Measurements from ENCODE around the gene IL31RA.

Gene IL31RA

GRCh38 chr5:55921617-55922016, 70.5 kb downstream of the IL31RA start:
- no peaks in the 10 kb centered on the region for H3K79me2 ChIP-seq
- H3K27ac ChIP-seq, result no peak overlapping the region
- H3K4me3 ChIP-seq (ENCODE audit: low read depth, low read length), result no peak overlapping the region
- no peaks in the 10 kb centered on the region for H3K4me1 ChIP-seq
- TF ChIP-seq CTCF (IDR thresholded peaks at IDR 0.05), result no peak
- H3K27me3 ChIP-seq (ENCODE audit: control insufficient read depth, insufficient read depth, low read length), result no peaks in the 10 kb centered on the region
- H3K36me3 ChIP-seq (ENCODE audit: control insufficient read depth, insufficient read depth, low read length), result no peaks in the 10 kb centered on the region
- H3K9me3 ChIP-seq (ENCODE audit: control insufficient read depth, low read length), result no peaks in the 10 kb centered on the region
- no peak overlapping the region for H3K4me2 ChIP-seq (ENCODE audit: low read length)
- H2AFZ ChIP-seq, result no peak overlapping the region
- no peak overlapping the region for H3K9ac ChIP-seq

GRCh38 chr5:55923177-55923771, 72.1 kb downstream of the IL31RA start:
- Histone ChIP-seq H3K9me3 (ENCODE audit: control insufficient read depth, low read length) (no peaks in the 10 kb centered on the region), H3K9ac (no peak overlapping the region), H3K27ac (peak overlapping the region; percentile 15), H3K4me1 (peaks cover 3% of the 10 kb centered on the region), H2AFZ (peak overlapping the region; percentile 58), H3K27me3 (ENCODE audit: control insufficient read depth, insufficient read depth, low read length) (no peaks in the 10 kb centered on the region), H3K4me3 (ENCODE audit: low read depth, low read length) (peak overlapping the region; percentile 27), H3K4me2 (ENCODE audit: low read length) (peak overlapping the region; percentile 37), H3K79me2 (no peaks in the 10 kb centered on the region), H3K36me3 (ENCODE audit: control insufficient read depth, insufficient read depth, low read length) (no peaks in the 10 kb centered on the region)
- no peak for TF ChIP-seq CTCF (IDR thresholded peaks at IDR 0.05)

GRCh38 chr5:55923865-55924500, 72.8 kb downstream of the IL31RA start:
- H2AFZ ChIP-seq, result no peak overlapping the region
- no peak for TF ChIP-seq CTCF (IDR thresholded peaks at IDR 0.05)
- no peak overlapping the region for H3K9ac ChIP-seq
- no peak overlapping the region for H3K4me2 ChIP-seq (ENCODE audit: low read length)
- no peak overlapping the region for H3K4me3 ChIP-seq (ENCODE audit: low read depth, low read length)
- peaks cover 4% of the 10 kb centered on the region for H3K4me1 ChIP-seq
- H3K27me3 ChIP-seq (ENCODE audit: control insufficient read depth, insufficient read depth, low read length), result no peaks in the 10 kb centered on the region
- no peaks in the 10 kb centered on the region for H3K79me2 ChIP-seq
- H3K36me3 ChIP-seq (ENCODE audit: control insufficient read depth, insufficient read depth, low read length), result no peaks in the 10 kb centered on the region
- H3K27ac ChIP-seq, result no peak overlapping the region
- no peaks in the 10 kb centered on the region for H3K9me3 ChIP-seq (ENCODE audit: control insufficient read depth, low read length)

GRCh38 chr5:55924744-55925143, 73.6 kb downstream of the IL31RA start:
- no peak overlapping the region for H2AFZ ChIP-seq
- H3K9ac ChIP-seq, result no peak overlapping the region
- H3K9me3 ChIP-seq (ENCODE audit: control insufficient read depth, low read length), result no peaks in the 10 kb centered on the region
- no peak overlapping the region for H3K4me2 ChIP-seq (ENCODE audit: low read length)
- H3K27me3 ChIP-seq (ENCODE audit: control insufficient read depth, insufficient read depth, low read length), result no peaks in the 10 kb centered on the region
- H3K27ac ChIP-seq, result no peak overlapping the region
- no peaks in the 10 kb centered on the region for H3K79me2 ChIP-seq
- H3K4me1 ChIP-seq, result peaks cover 4% of the 10 kb centered on the region
- H3K4me3 ChIP-seq (ENCODE audit: low read depth, low read length), result no peak overlapping the region
- H3K36me3 ChIP-seq (ENCODE audit: control insufficient read depth, insufficient read depth, low read length), result no peaks in the 10 kb centered on the region
- no peak for TF ChIP-seq CTCF (IDR thresholded peaks at IDR 0.05)

GRCh38 chr5:55925181-55925580, 74.0 kb downstream of the IL31RA start:
- TF ChIP-seq CTCF (IDR thresholded peaks at IDR 0.05), result no peak
- Histone ChIP-seq H3K9me3 (ENCODE audit: control insufficient read depth, low read length) (no peaks in the 10 kb centered on the region), H3K79me2 (no peaks in the 10 kb centered on the region), H2AFZ (no peak overlapping the region), H3K4me3 (ENCODE audit: low read depth, low read length) (no peak overlapping the region), H3K4me1 (peaks cover 4% of the 10 kb centered on the region), H3K27me3 (ENCODE audit: control insufficient read depth, insufficient read depth, low read length) (no peaks in the 10 kb centered on the region), H3K27ac (no peak overlapping the region), H3K4me2 (ENCODE audit: low read length) (no peak overlapping the region), H3K36me3 (ENCODE audit: control insufficient read depth, insufficient read depth, low read length) (no peaks in the 10 kb centered on the region), H3K9ac (no peak overlapping the region)

Measured in parathyroid adenoma (tissue), 2 donors.